ENCODE results near the gene GNAI3.

DNA sequence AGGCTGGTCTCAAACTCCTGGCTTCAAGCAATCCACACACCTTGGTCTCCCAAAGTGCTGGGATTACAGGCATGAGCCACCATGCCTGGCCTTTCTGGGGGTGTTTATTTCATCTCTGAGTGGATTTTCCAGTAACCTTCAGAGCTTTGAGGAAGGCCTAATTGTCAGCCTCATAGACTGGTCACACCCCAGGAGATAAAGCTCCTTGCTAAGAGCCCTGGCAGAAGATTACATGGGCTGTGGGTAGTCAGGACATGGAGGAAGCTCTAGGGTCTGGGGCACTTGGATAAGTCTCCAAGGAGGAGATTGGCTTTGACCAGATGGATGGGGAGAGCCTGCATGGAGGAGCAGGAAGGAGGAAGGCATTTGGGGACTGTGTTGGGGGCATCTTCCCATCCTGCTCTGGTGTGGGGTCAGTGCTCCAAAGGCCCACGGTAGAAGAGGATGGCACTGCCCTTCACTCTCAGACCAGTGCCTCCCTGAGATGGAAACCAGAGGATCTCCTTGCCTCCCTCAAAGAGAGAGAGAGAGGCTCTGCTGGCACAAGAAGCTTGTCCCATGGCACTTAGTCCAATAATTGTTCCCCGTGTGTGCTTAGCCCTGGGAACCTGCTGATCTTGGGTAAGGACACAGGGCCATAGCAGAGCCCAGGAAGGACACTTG, 92.8 kb downstream of the GNAI3 start:
- no peak for TF ChIP-seq CTCF (IDR thresholded peaks at IDR 0.05)
- no peak for TF ChIP-seq POLR2A (IDR thresholded peaks at IDR 0.05)
